Peyer's patch (tissue), 4 donors: ENCODE measurements around the gene SIGLEC1.

Experiments
- POLR2A ChIP-seq, 2 donors: fragments of 450-650 bp; IDR thresholded peaks; one replicate each; pipeline ENCODE4 v1.5.1; 2017; ENCODE audit warnings: antibody characterized with exemption in 2 of 2, mild to moderate bottlenecking in 2 of 2, moderate library complexity in 2 of 2
- TF ChIP-seq, protein P1 (sequence below), 6 experiments: fragments of 450-650 bp in 4 of 6; fragments of 200-600 bp in 2 of 6; sonication (generic) in 1 of 6; IDR thresholded peaks; one replicate each; pipeline ENCODE4 v1.5.1; 2017 to 2019; ENCODE audit warnings: antibody characterized with exemption in 6 of 6, mild to moderate bottlenecking in 3 of 6, moderate library complexity in 1 of 6

DNA sequence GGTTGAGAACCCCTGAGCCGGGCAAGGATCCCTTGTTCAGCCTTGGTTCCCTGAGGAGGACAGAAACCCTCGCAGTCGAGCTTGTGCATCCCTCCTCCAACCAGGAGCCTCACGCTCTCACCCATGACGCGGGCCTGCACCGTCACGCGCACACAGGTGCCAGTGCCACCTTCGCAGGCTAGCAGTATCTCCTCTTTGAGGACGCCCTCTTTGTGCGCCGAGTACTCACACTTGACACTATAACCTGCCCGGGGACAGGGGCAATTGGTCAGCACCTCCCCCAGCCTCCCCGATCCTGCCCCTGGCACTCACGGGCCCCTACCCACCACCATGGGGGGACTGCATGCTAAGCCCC is 41.9 kb upstream of the SIGLEC1 start:
- TF ChIP-seq, protein P1, sequence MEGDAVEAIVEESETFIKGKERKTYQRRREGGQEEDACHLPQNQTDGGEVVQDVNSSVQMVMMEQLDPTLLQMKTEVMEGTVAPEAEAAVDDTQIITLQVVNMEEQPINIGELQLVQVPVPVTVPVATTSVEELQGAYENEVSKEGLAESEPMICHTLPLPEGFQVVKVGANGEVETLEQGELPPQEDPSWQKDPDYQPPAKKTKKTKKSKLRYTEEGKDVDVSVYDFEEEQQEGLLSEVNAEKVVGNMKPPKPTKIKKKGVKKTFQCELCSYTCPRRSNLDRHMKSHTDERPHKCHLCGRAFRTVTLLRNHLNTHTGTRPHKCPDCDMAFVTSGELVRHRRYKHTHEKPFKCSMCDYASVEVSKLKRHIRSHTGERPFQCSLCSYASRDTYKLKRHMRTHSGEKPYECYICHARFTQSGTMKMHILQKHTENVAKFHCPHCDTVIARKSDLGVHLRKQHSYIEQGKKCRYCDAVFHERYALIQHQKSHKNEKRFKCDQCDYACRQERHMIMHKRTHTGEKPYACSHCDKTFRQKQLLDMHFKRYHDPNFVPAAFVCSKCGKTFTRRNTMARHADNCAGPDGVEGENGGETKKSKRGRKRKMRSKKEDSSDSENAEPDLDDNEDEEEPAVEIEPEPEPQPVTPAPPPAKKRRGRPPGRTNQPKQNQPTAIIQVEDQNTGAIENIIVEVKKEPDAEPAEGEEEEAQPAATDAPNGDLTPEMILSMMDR (IDR thresholded peaks at IDR 0.05), result no peak
- no peak for TF ChIP-seq POLR2A (IDR thresholded peaks at IDR 0.05)
